Brain microvascular endothelial cell (primary cell): ENCODE data around the gene NPFFR1.

Source experiments
- DNase-seq: peaks from one replicate; pipeline ENCODE4 v3.0.0-alpha.2; 2020
- H3K27ac ChIP-seq: fragments of 250-450 bp; sonication (Bioruptor Pico); 2 replicates; pipeline ENCODE4 v1.5.1; 2020; ENCODE audit warnings: mild to moderate bottlenecking, moderate library complexity
- H3K27me3 ChIP-seq: fragments of 250-450 bp; sonication (Bioruptor Pico); replicated peaks from 2 replicates; pipeline ENCODE4 v1.5.1; 2020; ENCODE audit warnings: mild to moderate bottlenecking
- H3K36me3 ChIP-seq: fragments of 250-450 bp; sonication (Bioruptor Pico); replicated peaks from 2 replicates; pipeline ENCODE4 v1.5.1; 2020; ENCODE audit warnings: mild to moderate bottlenecking
- H3K4me3 ChIP-seq: 2 replicates; pipeline ENCODE4 v1.5.1; 2011; ENCODE audit warnings: low read depth, mild to moderate bottlenecking, control low read depth, low read length, moderate library complexity
- in situ Hi-C: cut with HindIII; loops from 2 replicates; pipeline ENCODE4 v1.10.0; 2017; ENCODE audit warnings: low sequenced_read_pairs, low pct_ligation_motif_present
- TF ChIP-seq, protein P1 (sequence below): IDR thresholded peaks from 2 replicates; pipeline ENCODE4 v1.5.1; 2011; ENCODE audit warnings: low read depth, mild to moderate bottlenecking, moderate library complexity, low read length, control low read depth, inconsistent platforms; ENCODE audit errors: missing control alignments

The NPFFR1 gene

DNA sequence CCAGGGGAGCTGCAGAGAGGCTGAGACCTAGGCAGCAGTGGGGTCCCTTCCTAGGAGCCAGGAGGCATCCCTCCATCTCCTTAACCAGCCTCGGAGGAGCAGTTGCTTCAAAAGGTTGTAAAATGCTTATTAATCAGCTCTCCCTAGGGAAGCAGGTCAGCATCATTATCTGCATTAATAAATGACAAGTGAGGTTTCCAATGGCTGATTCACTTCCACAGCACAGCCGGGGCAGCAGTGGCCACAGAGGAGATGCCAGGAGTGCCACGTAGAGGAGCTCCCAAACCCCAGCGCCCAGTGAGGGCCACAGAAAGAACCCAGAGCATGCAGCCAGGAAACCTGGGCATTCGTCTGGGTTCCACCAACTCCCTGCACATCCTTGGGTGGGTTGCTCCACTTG is 8.2 kb upstream of the NPFFR1 start:
- in situ Hi-C loops = no loop called here

DNA sequence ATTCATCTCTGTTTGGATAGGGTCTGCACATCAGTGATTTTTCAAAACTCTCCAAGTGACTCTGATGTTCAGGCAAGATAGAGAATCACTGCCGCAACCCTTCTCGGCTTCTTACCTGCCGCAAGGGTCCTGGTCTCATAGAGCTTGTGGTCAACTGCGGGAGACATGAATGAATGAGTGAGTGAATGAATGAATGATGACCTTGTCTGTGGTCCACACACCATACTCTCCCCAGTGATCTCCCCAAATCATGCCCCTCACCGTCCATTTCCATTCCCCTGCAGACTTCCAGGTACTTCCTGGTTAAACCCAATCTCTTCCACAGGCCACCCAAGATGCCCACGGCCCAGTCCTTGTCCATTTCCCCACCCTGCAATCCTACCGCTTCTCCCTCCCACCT is 5.9 kb upstream of the NPFFR1 start:
- Histone ChIP-seq H3K4me3 (no peak overlapping the region), H3K27me3 (peaks cover 10% of the 10 kb centered on the region), H3K36me3 (no peaks in the 10 kb centered on the region), H3K27ac (no peak overlapping the region)
- TF ChIP-seq, protein P1, sequence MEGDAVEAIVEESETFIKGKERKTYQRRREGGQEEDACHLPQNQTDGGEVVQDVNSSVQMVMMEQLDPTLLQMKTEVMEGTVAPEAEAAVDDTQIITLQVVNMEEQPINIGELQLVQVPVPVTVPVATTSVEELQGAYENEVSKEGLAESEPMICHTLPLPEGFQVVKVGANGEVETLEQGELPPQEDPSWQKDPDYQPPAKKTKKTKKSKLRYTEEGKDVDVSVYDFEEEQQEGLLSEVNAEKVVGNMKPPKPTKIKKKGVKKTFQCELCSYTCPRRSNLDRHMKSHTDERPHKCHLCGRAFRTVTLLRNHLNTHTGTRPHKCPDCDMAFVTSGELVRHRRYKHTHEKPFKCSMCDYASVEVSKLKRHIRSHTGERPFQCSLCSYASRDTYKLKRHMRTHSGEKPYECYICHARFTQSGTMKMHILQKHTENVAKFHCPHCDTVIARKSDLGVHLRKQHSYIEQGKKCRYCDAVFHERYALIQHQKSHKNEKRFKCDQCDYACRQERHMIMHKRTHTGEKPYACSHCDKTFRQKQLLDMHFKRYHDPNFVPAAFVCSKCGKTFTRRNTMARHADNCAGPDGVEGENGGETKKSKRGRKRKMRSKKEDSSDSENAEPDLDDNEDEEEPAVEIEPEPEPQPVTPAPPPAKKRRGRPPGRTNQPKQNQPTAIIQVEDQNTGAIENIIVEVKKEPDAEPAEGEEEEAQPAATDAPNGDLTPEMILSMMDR = no peak
- in situ Hi-C loops = no loop called here
- no peak for DNase-seq

More for the DNA sequence above, 8.2 kb upstream of the NPFFR1 start:
- H3K27me3 ChIP-seq = no peaks in the 10 kb centered on the region
- TF ChIP-seq, protein P1 = no peak
- no peak overlapping the region for H3K27ac ChIP-seq
- H3K4me3 ChIP-seq = no peak overlapping the region
- H3K36me3 ChIP-seq = no peaks in the 10 kb centered on the region
- DNase-seq = no peak

DNA sequence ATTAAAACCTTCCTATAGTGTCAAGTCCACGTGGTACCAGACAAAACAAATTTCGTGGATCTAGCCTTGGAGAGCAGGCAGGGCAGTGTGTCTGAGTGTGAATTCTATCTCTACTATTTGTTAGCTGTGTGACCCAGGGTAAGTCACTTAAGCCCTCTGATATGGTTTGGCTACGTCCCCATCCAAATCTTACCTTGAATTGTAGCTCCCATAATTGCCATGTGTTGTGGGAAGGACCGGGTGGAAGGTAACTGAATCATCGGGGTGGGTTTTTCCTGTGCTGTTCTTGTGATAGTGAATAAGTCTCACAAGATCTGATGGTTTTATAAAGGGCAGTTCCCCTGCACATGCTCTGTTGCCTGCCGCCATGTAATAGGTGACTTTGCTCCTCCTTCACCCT is 2.8 kb upstream of the NPFFR1 start:
- in situ Hi-C loops = no loop called here
- peaks cover 39% of the 10 kb centered on the region for H3K27me3 ChIP-seq
- H3K27ac ChIP-seq = no peak overlapping the region
- no peaks in the 10 kb centered on the region for H3K36me3 ChIP-seq
- no peak overlapping the region for H3K4me3 ChIP-seq
- no peak for DNase-seq
- TF ChIP-seq, protein P1 = no peak

DNA sequence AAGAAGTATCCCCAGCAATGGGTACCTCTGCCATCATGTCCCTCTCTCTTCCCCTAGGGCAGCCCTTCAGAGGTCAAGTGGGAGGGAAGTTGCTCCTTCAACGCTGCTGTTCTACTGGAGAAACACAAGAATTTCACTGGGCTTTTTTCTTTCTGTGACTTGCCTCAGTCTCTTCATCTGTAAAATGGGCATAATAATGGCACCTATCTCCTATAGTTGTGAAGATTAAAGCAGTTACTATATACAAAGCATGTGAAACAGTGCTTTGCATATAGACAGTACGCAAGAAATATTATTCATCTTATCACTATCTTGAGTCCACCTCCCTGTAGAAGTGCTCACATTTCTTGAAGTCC is 1.6 kb upstream of the NPFFR1 start:
- peaks cover 39% of the 10 kb centered on the region for H3K27me3 ChIP-seq
- DNase-seq = no peak
- H3K4me3 ChIP-seq = no peak overlapping the region
- H3K27ac ChIP-seq = no peak overlapping the region
- H3K36me3 ChIP-seq = no peaks in the 10 kb centered on the region
- TF ChIP-seq, protein P1 = no peak
- in situ Hi-C loops = no loop called here

DNA sequence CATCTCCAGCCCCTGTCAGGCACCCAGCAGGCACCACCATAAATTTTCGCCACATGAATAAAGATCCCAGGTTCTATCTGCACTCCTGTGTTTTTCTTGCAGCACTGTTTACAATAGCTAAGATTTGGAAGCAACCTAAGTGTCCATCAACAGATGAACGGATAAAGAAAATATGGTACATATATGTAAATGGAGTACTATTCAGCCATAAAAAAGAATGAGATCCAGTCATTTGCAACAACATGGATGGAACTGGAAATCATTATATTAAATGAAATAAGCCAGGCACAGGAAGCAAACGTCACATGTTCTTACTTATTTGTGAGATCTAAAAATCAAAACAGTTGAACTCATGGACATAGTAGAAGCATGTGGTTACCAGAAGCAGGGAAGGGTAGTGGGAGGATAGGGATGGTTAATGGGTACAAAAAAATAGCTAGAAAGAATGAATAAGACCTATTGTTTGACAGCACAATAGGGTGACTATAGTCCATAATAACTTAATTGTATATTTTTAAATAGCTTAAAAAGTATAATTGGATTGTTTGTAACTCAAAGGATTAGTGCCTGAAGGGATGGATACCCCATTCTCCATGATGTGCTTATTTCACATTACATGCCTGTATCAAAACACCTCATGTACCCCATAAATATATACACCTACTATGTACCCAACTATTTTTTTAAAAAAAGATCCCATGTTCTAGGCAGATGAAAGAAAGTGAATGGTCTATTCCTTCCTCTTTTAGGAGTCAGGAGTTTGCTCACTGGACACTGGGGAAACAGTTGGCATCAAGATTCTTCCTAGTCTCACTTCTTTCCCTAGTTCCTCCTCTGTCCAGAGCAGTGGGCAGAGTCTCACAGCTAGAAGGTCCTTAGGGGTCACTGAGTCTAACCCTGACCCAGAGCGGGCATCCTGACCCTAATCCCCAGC is 1.0 kb upstream of the NPFFR1 start:
- TF ChIP-seq, protein P1 = no peak

More for the DNA sequence above, 1.0 kb upstream of the NPFFR1 start:
- H3K27me3 ChIP-seq = peaks cover 39% of the 10 kb centered on the region
- DNase-seq = no peak
- in situ Hi-C loops = no loop called here
- no peaks in the 10 kb centered on the region for H3K36me3 ChIP-seq
- H3K27ac ChIP-seq = no peak overlapping the region
- no peak overlapping the region for H3K4me3 ChIP-seq
